Brain microvascular endothelial cell (primary cell): ENCODE measurements around the gene ITGBL1.
A peak's percentile ranks its signal among the peaks of the same experiment; 100 is the strongest.

Experiments used
- DNase-seq: peaks from one replicate; pipeline ENCODE4 v3.0.0-alpha.2; 2020
- H3K27ac ChIP-seq: fragments of 250-450 bp; sonication (Bioruptor Pico); 2 replicates; pipeline ENCODE4 v1.5.1; 2020; ENCODE audit warnings: mild to moderate bottlenecking, moderate library complexity
- H3K27me3 ChIP-seq: fragments of 250-450 bp; sonication (Bioruptor Pico); replicated peaks from 2 replicates; pipeline ENCODE4 v1.5.1; 2020; ENCODE audit warnings: mild to moderate bottlenecking
- H3K36me3 ChIP-seq: fragments of 250-450 bp; sonication (Bioruptor Pico); replicated peaks from 2 replicates; pipeline ENCODE4 v1.5.1; 2020; ENCODE audit warnings: mild to moderate bottlenecking
- H3K4me3 ChIP-seq: 2 replicates; pipeline ENCODE4 v1.5.1; 2011; ENCODE audit warnings: low read depth, mild to moderate bottlenecking, control low read depth, low read length, moderate library complexity
- CTCF ChIP-seq: IDR thresholded peaks from 2 replicates; pipeline ENCODE4 v1.5.1; 2011; ENCODE audit warnings: low read depth, mild to moderate bottlenecking, moderate library complexity, low read length, control low read depth, inconsistent platforms; ENCODE audit errors: missing control alignments
- in situ Hi-C: cut with HindIII; loops from 2 replicates; pipeline ENCODE4 v1.10.0; 2017; ENCODE audit warnings: low sequenced_read_pairs, low pct_ligation_motif_present

ITGBL1 gene

GRCh38 chr13:101611491-101612475 is 159.3 kb downstream of the ITGBL1 start:
- Histone ChIP-seq H3K36me3 (no peaks in the 10 kb centered on the region), H3K27ac (peak overlapping the region; percentile 6), H3K4me3 (no peak overlapping the region), H3K27me3 (no peaks in the 10 kb centered on the region)
- no peak for TF ChIP-seq CTCF
- DNase-seq, result peak; percentile 37
- in situ Hi-C loops, result no loop called here

GRCh38 chr13:101612735-101613134 is 160.3 kb downstream of the ITGBL1 start:
- DNase-seq, result peak; percentile 34
- in situ Hi-C loops, result no loop called here
- no peak for TF ChIP-seq CTCF
- H3K27me3 ChIP-seq, result no peaks in the 10 kb centered on the region
- H3K36me3 ChIP-seq, result no peaks in the 10 kb centered on the region
- no peak overlapping the region for H3K4me3 ChIP-seq
- H3K27ac ChIP-seq, result no peak overlapping the region

- in situ Hi-C loops, result no loop called here
- Histone ChIP-seq H3K27ac (no peak overlapping the region), H3K27me3 (no peaks in the 10 kb centered on the region), H3K36me3 (no peaks in the 10 kb centered on the region), H3K4me3 (no peak overlapping the region)
- no peak for DNase-seq
- no peak for TF ChIP-seq CTCF
These were observed 162.0 kb downstream of the ITGBL1 start for GRCh38 chr13:101614491-101614890.

GRCh38 chr13:101618440-101619187 is 166.1 kb downstream of the ITGBL1 start:
- no peak for DNase-seq
- H3K27ac ChIP-seq, result no peak overlapping the region
- no peaks in the 10 kb centered on the region for H3K36me3 ChIP-seq
- no peaks in the 10 kb centered on the region for H3K27me3 ChIP-seq
- in situ Hi-C loops, result no loop called here
- H3K4me3 ChIP-seq, result no peak overlapping the region
- TF ChIP-seq CTCF, result no peak

- Histone ChIP-seq H3K4me3 (no peak overlapping the region), H3K27ac (no peak overlapping the region), H3K36me3 (no peaks in the 10 kb centered on the region), H3K27me3 (no peaks in the 10 kb centered on the region)
- in situ Hi-C loops, result no loop called here
- no peak for TF ChIP-seq CTCF
- DNase-seq, result no peak
These were observed 168.6 kb downstream of the ITGBL1 start for GRCh38 chr13:101621099-101621498.
